ENCODE data around the gene DCAF11. TPM values are rescaled to one million over a fixed set of nuclear protein-coding genes. Genes with fewer than 3 reads are reported as not detected.

Gene DCAF11
- total and polyA plus RNA-seq, 2 of the 13 experiments (the other 11 are each of a cell fraction or from before 2014, with no cell fraction given): 150 to 257 TPM

GRCh38 chr14:24067133-24068082 is 47.2 kb upstream of the DCAF11 start (continued):
- no peak for TF ChIP-seq ZNF513 (CRISPR knock-in tag; conservative IDR thresholded peaks at IDR 0.05)
- TF ChIP-seq PRDM4 (CRISPR knock-in tag; IDR thresholded peaks at IDR 0.05; ENCODE audit: borderline replicate concordance): no peak
- 0 out of 2 replicates have a peak, but pooled peaks have one; percentile 37 for TF ChIP-seq ZFP1 (CRISPR knock-in tag; IDR thresholded peaks at IDR 0.05)
- TF ChIP-seq PRPF4 (IDR thresholded peaks at IDR 0.05; ENCODE audit: low read depth, low read length, poor library complexity, severe bottlenecking): no peak
- no peak for TF ChIP-seq TRIM22 (IDR thresholded peaks at IDR 0.05)
- no peak for TF ChIP-seq ZBTB44 (CRISPR knock-in tag; IDR thresholded peaks at IDR 0.05)
- no peak for TF ChIP-seq GLMP (CRISPR knock-in tag; IDR thresholded peaks at IDR 0.05; ENCODE audit: borderline replicate concordance)
- no peak for TF ChIP-seq ETV6 (CRISPR knock-in tag; conservative IDR thresholded peaks at IDR 0.05)
- TF ChIP-seq MAX (IDR thresholded peaks at IDR 0.05): peak; percentile 18; the same call in 1 of the 2 replicates
- TF ChIP-seq MEIS2 (CRISPR knock-in tag; IDR thresholded peaks at IDR 0.05): no peak
- peak; percentile 39; the same call in 1 of the 2 replicates for TF ChIP-seq RFXAP (CRISPR knock-in tag; IDR thresholded peaks at IDR 0.05; ENCODE audit: borderline replicate concordance)
- TF ChIP-seq E2F2 (CRISPR knock-in tag; IDR thresholded peaks at IDR 0.05; ENCODE audit: borderline replicate concordance): no peak
- TF ChIP-seq ZNF562 (CRISPR knock-in tag; IDR thresholded peaks at IDR 0.05; ENCODE audit: borderline replicate concordance): no peak
- no peak for TF ChIP-seq ZNF768 (CRISPR knock-in tag; IDR thresholded peaks at IDR 0.05)
